HepG2 (cell line): Measurements from ENCODE around the gene PLXNA3. TPM values are rescaled to one million over a fixed set of nuclear protein-coding genes. Genes with fewer than 3 reads are reported as not detected.

ENCODE experiments used
- ATAD3A ChIP-seq: sonication (generic); formaldehyde crosslinking; IDR thresholded peaks from 2 replicates; pipeline ENCODE4 v1.4.0; 2020; ENCODE audit warnings: missing genetic modification reagents
- ATF1 ChIP-seq: IDR thresholded peaks from 2 replicates; pipeline ENCODE4 v1.6.1; 2016; ENCODE audit warnings: mild to moderate bottlenecking, control low read depth
- CERS6 ChIP-seq: sonication (generic); formaldehyde crosslinking; IDR thresholded peaks from 2 replicates; pipeline ENCODE4 v1.5.0; 2020; ENCODE audit warnings: missing genetic modification reagents
- FLYWCH1 ChIP-seq: sonication (generic); formaldehyde crosslinking; IDR thresholded peaks from 2 replicates; pipeline ENCODE4 v1.8.1; 2023; ENCODE audit warnings: mild to moderate bottlenecking, missing genetic modification reagents
- FOXA1 ChIP-seq, 2 experiments: fragments of 450-650 bp in 1 of 2; sonication (generic) in 1 of 2; formaldehyde crosslinking in 1 of 2; IDR thresholded peaks; 2 replicates each; pipeline versions ENCODE4 v1.4.0 to v1.6.1; 2016 to 2020; ENCODE audit warnings: missing genetic modification reagents in 1 of 2
- HCFC1 ChIP-seq: fragments of 150-350 bp; IDR thresholded peaks from 2 replicates; pipeline ENCODE4 v1.6.1; 2014; ENCODE audit warnings: low read depth, low read length
- MAFG ChIP-seq: sonication (generic); formaldehyde crosslinking; IDR thresholded peaks from 2 replicates; pipeline ENCODE4 v1.5.1; 2020; ENCODE audit warnings: mild to moderate bottlenecking, missing genetic modification reagents
- MTF1 ChIP-seq: sonication (generic); formaldehyde crosslinking; IDR thresholded peaks from 2 replicates; pipeline ENCODE4 v1.5.0; 2020; ENCODE audit warnings: missing genetic modification reagents
- NFYB ChIP-seq: sonication (generic); formaldehyde crosslinking; IDR thresholded peaks from 2 replicates; pipeline ENCODE4 v1.4.0; 2020; ENCODE audit warnings: missing genetic modification reagents
- PITX1 ChIP-seq: sonication (generic); formaldehyde crosslinking; IDR thresholded peaks from 2 replicates; pipeline ENCODE4 v1.5.1; 2020; ENCODE audit warnings: mild to moderate bottlenecking, missing genetic modification reagents
- SALL2 ChIP-seq: sonication (generic); formaldehyde crosslinking; IDR thresholded peaks from 2 replicates; pipeline ENCODE4 v1.8.1; 2023; ENCODE audit warnings: mild to moderate bottlenecking, missing genetic modification reagents, inconsistent platforms
- TOPORS ChIP-seq: sonication (generic); formaldehyde crosslinking; IDR thresholded peaks from 2 replicates; pipeline ENCODE4 v1.8.0; 2023; ENCODE audit warnings: mild to moderate bottlenecking, missing genetic modification reagents
- U2AF2 ChIP-seq: fragments of 200-400 bp; formaldehyde crosslinking; IDR thresholded peaks from 2 replicates; pipeline ENCODE4 v1.6.1; 2017; ENCODE audit warnings: low read depth, mild to moderate bottlenecking, low read length
- ZBTB25 ChIP-seq: IDR thresholded peaks from 2 replicates; pipeline ENCODE4 v1.6.1; 2018; ENCODE audit warnings: missing genetic modification reagents
- ZNF143 ChIP-seq: sonication (generic); formaldehyde crosslinking; IDR thresholded peaks from 2 replicates; pipeline ENCODE4 v1.4.0; 2020; ENCODE audit warnings: missing genetic modification reagents
- ZNF251 ChIP-seq: sonication (generic); formaldehyde crosslinking; IDR thresholded peaks from 2 replicates; pipeline ENCODE4 v1.9.0; 2021; ENCODE audit warnings: mild to moderate bottlenecking, missing genetic modification reagents
- ZNF333 ChIP-seq: sonication (generic); formaldehyde crosslinking; IDR thresholded peaks from 2 replicates; pipeline ENCODE4 v1.4.0; 2020; ENCODE audit warnings: mild to moderate bottlenecking, missing genetic modification reagents, borderline replicate concordance
- ZNF496 ChIP-seq: sonication (generic); formaldehyde crosslinking; IDR thresholded peaks from 2 replicates; pipeline ENCODE4 v1.8.1; 2023; ENCODE audit warnings: mild to moderate bottlenecking, moderate library complexity, missing genetic modification reagents; ENCODE audit not compliant: insufficient replicate concordance
- ZNF510 ChIP-seq: sonication (generic); formaldehyde crosslinking; IDR thresholded peaks from 2 replicates; pipeline ENCODE4 v1.4.0; 2020; ENCODE audit warnings: low read depth, mild to moderate bottlenecking, missing genetic modification reagents
- ZNF772 ChIP-seq: sonication (generic); formaldehyde crosslinking; IDR thresholded peaks from 2 replicates; pipeline ENCODE4 v1.5.0; 2020; ENCODE audit warnings: mild to moderate bottlenecking, missing genetic modification reagents
- ZNF83 ChIP-seq: sonication (generic); formaldehyde crosslinking; IDR thresholded peaks from 2 replicates; pipeline ENCODE4 v1.4.0; 2020; ENCODE audit warnings: missing genetic modification reagents, mild to moderate bottlenecking, borderline replicate concordance
- ZSCAN29 ChIP-seq: sonication (generic); formaldehyde crosslinking; conservative IDR thresholded peaks from 2 replicates; pipeline ENCODE4 v1.4.0; 2020; ENCODE audit warnings: mild to moderate bottlenecking, missing genetic modification reagents
- polyA plus RNA-seq, 8 experiments: library from polyadenylated mRNA; depleted of rRNA in 3 of 8; stranded (reverse) in 7 of 8; unstranded in 1 of 8; fragments of >200 nt; fragmentation: Illumina TruSeq in 4 of 8; extraction: Trizol in 4 of 8; gene quantifications; 2 replicates each; pipeline versions ENCODE4 v1.2.1 to v1.2.3, GENCODE V29; 2011 to 2016; ENCODE audit warnings: low read depth in 4 of 8, missing spikeins in 1 of 8, mixed read lengths in 1 of 8; ENCODE audit not compliant: insufficient read depth in 1 of 8
- total RNA-seq, 5 experiments: library from RNA; depleted of rRNA; stranded (reverse); fragments of >200 nt; fragmentation: Illumina TruSeq; extraction: Trizol; gene quantifications; 2 replicates each; pipeline ENCODE4 v1.2.3, GENCODE V29; 2016; ENCODE audit warnings: low read depth in 1 of 5

The PLXNA3 gene
- total and polyA plus RNA-seq, 2 of the 13 experiments (the other 11 are each of a cell fraction or from before 2014, with no cell fraction given) = 5.8 to 20.6 TPM

DNA sequence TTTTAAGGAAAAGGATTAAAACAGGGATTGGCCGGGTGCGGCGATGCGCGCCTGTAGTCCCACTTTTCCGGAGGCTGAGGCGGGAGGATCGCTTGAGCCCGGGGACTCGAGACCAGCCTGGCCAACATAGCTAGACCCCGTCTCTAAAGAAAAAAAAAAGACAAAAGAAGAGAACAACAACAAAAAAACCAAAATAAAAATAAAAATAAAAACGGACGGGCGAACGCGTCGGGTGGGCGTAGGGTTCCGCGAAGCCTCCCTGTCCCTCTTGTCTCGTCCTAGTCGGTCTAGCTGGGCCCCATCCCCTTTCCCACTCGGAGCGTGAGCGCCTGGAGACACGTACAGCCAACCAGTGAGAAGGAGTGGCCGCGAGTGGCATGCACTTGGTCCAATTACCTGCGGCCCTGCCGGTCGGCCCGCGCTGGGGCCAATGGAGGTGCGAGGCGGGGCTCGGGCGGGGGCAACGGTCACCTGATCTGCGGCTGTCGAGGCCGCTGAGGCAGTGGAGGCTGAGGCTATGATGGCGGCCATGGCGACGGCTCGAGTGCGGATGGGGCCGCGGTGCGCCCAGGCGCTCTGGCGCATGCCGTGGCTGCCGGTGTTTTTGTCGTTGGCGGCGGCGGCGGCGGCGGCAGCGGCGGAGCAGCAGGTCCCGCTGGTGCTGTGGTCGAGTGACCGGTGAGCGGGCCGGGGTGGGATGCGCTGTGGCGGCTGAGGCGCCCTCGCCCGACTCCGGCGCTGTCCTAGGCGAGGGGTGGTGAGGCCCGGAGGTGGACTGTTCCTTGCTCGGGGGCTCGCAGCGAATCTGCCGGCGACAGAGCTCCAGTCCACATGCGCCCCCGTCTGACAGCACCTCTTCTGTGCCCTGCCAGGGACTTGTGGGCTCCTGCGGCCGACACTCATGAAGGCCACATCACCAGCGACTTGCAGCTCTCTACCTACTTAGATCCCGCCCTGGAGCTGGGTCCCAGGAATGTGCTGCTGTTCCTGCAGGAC lies 29.6 kb upstream of the PLXNA3 start, which contains the start of gene ATP6AP1 (continued):
- TF ChIP-seq U2AF2 (no peak), TOPORS (CRISPR knock-in tag) (no peak), ZNF143 (CRISPR knock-in tag) (no peak), CERS6 (CRISPR knock-in tag) (no peak), HCFC1 (no peak), ZNF251 (CRISPR knock-in tag) (no peak), ATF1 (CRISPR knock-in tag) (no peak), SALL2 (CRISPR knock-in tag) (no peak), ZNF333 (CRISPR knock-in tag) (no peak; the same call in 1 of the 2 replicates), ATAD3A (CRISPR knock-in tag) (no peak), ZNF496 (CRISPR knock-in tag) (no peak), FOXA1 (IDR thresholded peaks at IDR 0.05) (no peak), FOXA1 (CRISPR knock-in tag; IDR thresholded peaks at IDR 0.05) (no peak), MTF1 (CRISPR knock-in tag) (no peak), ZNF83 (no peak), FLYWCH1 (no peak), ZNF772 (no peak), ZBTB25 (CRISPR knock-in tag) (no peak), NFYB (CRISPR knock-in tag) (peak; percentile 95), MAFG (CRISPR knock-in tag) (no peak), PITX1 (CRISPR knock-in tag) (no peak), ZSCAN29 (CRISPR knock-in tag) (no peak), ZNF510 (CRISPR knock-in tag) (no peak)
